ENCODE results near the gene EPG5.

- TF ChIP-seq CTCF (IDR thresholded peaks at IDR 0.05; ENCODE audit: poor library complexity): no peak
- no peak for TF ChIP-seq EZH2phosphoT487 (IDR thresholded peaks at IDR 0.05; ENCODE audit: low read depth, severe bottlenecking, unreplicated experiment)
- TF ChIP-seq EZH2 (IDR thresholded peaks at IDR 0.05; ENCODE audit: borderline replicate concordance): no peak
Measured at GRCh38 chr18:45860971-45861370, 106.2 kb downstream of the EPG5 start.
